B cell (primary cell): ENCODE results near the gene ALX3.

Experiments
- CTCF ChIP-seq: fragments of 200-600 bp; IDR thresholded peaks from one replicate; pipeline ENCODE4 v1.8.0; 2022; ENCODE audit warnings: antibody characterized with exemption, mild to moderate bottlenecking
- EZH2 ChIP-seq: IDR thresholded peaks from 2 replicates; pipeline ENCODE4 v1.6.1; 2012; ENCODE audit warnings: borderline replicate concordance, low read depth, mild to moderate bottlenecking, moderate library complexity, low read length; ENCODE audit not compliant: insufficient read depth, poor library complexity, severe bottlenecking

DNA sequence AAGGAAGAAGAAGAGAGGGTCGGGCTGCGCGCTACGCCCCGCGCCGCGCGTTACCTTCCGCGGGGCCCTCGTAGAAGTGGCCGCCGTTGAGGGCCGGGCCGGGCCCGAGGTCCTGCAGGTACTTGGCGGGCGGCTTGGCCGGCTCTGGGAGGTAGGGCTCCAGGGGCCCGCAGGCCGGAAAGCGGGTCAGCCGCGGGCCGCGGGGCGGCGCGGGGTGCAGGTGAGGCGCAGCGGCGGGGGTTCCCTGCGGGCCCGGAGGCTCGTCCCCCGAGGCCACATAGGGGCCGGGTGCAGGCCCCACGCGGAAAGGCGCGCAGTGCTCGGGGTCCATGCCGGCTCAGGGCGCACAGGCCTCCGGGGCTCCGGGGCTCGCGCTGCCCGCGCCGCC lies 196 bp downstream of the ALX3 start:
- TF ChIP-seq CTCF, result no peak
- TF ChIP-seq EZH2, result no peak
